HL-60 (cell line): ENCODE measurements around the gene WFDC5.

Experiments used
- DNase-seq, 2 experiments: peaks; one replicate each; pipeline ENCODE4 v3.0.0-alpha.2; 2010 to 2020; ENCODE audit warnings: low read depth in 1 of 2, low spot score in 1 of 2
- H3K27ac ChIP-seq: fragments of 250-450 bp; sonication (Bioruptor Pico); replicated peaks from 2 replicates; pipeline ENCODE4 v1.5.1; 2020; ENCODE audit warnings: mild to moderate bottlenecking, moderate library complexity
- H3K27me3 ChIP-seq: fragments of 250-450 bp; sonication (Bioruptor Pico); 2 replicates; pipeline ENCODE4 v1.5.1; 2021; ENCODE audit warnings: mild to moderate bottlenecking, moderate library complexity; ENCODE audit not compliant: insufficient read depth, poor library complexity, severe bottlenecking
- H3K4me3 ChIP-seq: replicated peaks from 2 replicates; pipeline ENCODE4 v1.5.1; 2011; ENCODE audit warnings: mild to moderate bottlenecking, control low read depth, low read length; ENCODE audit not compliant: insufficient read depth
- CTCF ChIP-seq: IDR thresholded peaks from one replicate; pipeline ENCODE4 v1.5.1; 2011; ENCODE audit warnings: low read length, control low read depth, inconsistent platforms; ENCODE audit not compliant: insufficient read depth
- GABPA ChIP-seq: IDR thresholded peaks from 2 replicates; pipeline ENCODE4 v1.6.1; 2012; ENCODE audit warnings: low read depth
- POLR2AphosphoS5 ChIP-seq: IDR thresholded peaks from 2 replicates; pipeline ENCODE4 v1.6.1; 2012; ENCODE audit warnings: low read depth
- REST ChIP-seq: IDR thresholded peaks from 2 replicates; pipeline ENCODE4 v1.6.1; 2012; ENCODE audit warnings: low read depth; ENCODE audit not compliant: insufficient replicate concordance
- SPI1 ChIP-seq: IDR thresholded peaks from 2 replicates; pipeline ENCODE4 v1.6.1; 2012; ENCODE audit warnings: low read depth, mild to moderate bottlenecking, borderline replicate concordance

Gene WFDC5

GRCh38 chr20:45111285-45111684 is 3.7 kb downstream of the WFDC5 start:
- DNase-seq = no peak
- no peak overlapping the region for H3K27ac ChIP-seq
- TF ChIP-seq CTCF = no peak
- TF ChIP-seq GABPA = no peak
- no peak for TF ChIP-seq POLR2AphosphoS5
- no peak for TF ChIP-seq REST
- TF ChIP-seq SPI1 = no peak

GRCh38 chr20:45110301-45110700 is 4.7 kb downstream of the WFDC5 start:
- TF ChIP-seq SPI1 = no peak
- TF ChIP-seq CTCF = no peak
- TF ChIP-seq REST = no peak
- TF ChIP-seq POLR2AphosphoS5 = no peak
- no peak for TF ChIP-seq GABPA
- Histone ChIP-seq H3K27me3 (peaks cover 2% of the 10 kb centered on the region), H3K4me3 (no peak overlapping the region), H3K27ac (no peak overlapping the region)
- no peak for DNase-seq

More at GRCh38 chr20:45111285-45111684, 3.7 kb downstream of the WFDC5 start:
- Histone ChIP-seq H3K4me3 (no peak overlapping the region), H3K27me3 (peaks cover 3% of the 10 kb centered on the region)

- Histone ChIP-seq H3K27me3 (no peaks in the 10 kb centered on the region), H3K4me3 (no peak overlapping the region), H3K27ac (no peak overlapping the region)
- DNase-seq = no peak
- no peak for TF ChIP-seq POLR2AphosphoS5
- no peak for TF ChIP-seq CTCF
- no peak for TF ChIP-seq GABPA
- no peak for TF ChIP-seq REST
- no peak for TF ChIP-seq SPI1
Observed at GRCh38 chr20:45109634-45110033, 5.3 kb downstream of the WFDC5 start.
